CD4-positive, alpha-beta T cell treated with Interleukin-17A for 1 hour (primary cell): ENCODE data around the gene AHDC1.

Experiments
- DNase-seq: peaks from one replicate; pipeline ENCODE4 v3.0.0-alpha.2; 2020

The AHDC1 gene

GRCh38 chr1:27576806-27577227 lies 27.1 kb downstream of the AHDC1 start:
- DNase-seq = no peak

- DNase-seq = no peak
Measured at GRCh38 chr1:27575840-27576331, 28.1 kb downstream of the AHDC1 start.

GRCh38 chr1:27574871-27575831 lies 28.8 kb downstream of the AHDC1 start:
- DNase-seq = no peak

GRCh38 chr1:27574001-27574781 lies 29.8 kb downstream of the AHDC1 start:
- no peak for DNase-seq

- DNase-seq = no peak
Measured at GRCh38 chr1:27572679-27573426, 31.1 kb downstream of the AHDC1 start.

- no peak for DNase-seq
Measured at GRCh38 chr1:27572019-27572678, 31.8 kb downstream of the AHDC1 start.

GRCh38 chr1:27571439-27572018 lies 32.4 kb downstream of the AHDC1 start:
- no peak for DNase-seq

GRCh38 chr1:27570784-27571183 lies 33.2 kb downstream of the AHDC1 start:
- DNase-seq = no peak

- DNase-seq = no peak
Measured at GRCh38 chr1:27570356-27570755, 33.6 kb downstream of the AHDC1 start.

GRCh38 chr1:27569506-27570291 lies 34.2 kb downstream of the AHDC1 start:
- no peak for DNase-seq

- no peak for DNase-seq
Measured at GRCh38 chr1:27569088-27569460, 34.9 kb downstream of the AHDC1 start.

- peak; percentile 96 for DNase-seq
Measured at GRCh38 chr1:27568300-27569087, 35.5 kb downstream of the AHDC1 start.

GRCh38 chr1:27567971-27568299 lies 36.0 kb downstream of the AHDC1 start:
- no peak for DNase-seq

- no peak for DNase-seq
Measured at GRCh38 chr1:27567146-27567526, 36.8 kb downstream of the AHDC1 start.

GRCh38 chr1:27566462-27567145 lies 37.3 kb downstream of the AHDC1 start:
- DNase-seq = no peak

- no peak for DNase-seq
Measured at GRCh38 chr1:27564710-27565649, 39.0 kb downstream of the AHDC1 start.

- no peak for DNase-seq
Measured at GRCh38 chr1:27563591-27564471, 40.1 kb downstream of the AHDC1 start.

GRCh38 chr1:27563341-27563590 lies 40.7 kb downstream of the AHDC1 start:
- no peak for DNase-seq
